22Rv1 (cell line): ENCODE results near the gene ZNF784.

Experiments used
- CTCF ChIP-seq: fragments of 450-650 bp; IDR thresholded peaks from 2 replicates; pipeline ENCODE4 v1.5.1; 2017; ENCODE audit warnings: mild to moderate bottlenecking
- ZFX ChIP-seq: fragments of 450-650 bp; IDR thresholded peaks from 2 replicates; pipeline ENCODE4 v1.6.1; 2017; ENCODE audit warnings: antibody characterized with exemption, borderline replicate concordance

- TF ChIP-seq CTCF (no peak), ZFX (no peak)
These were observed 47.6 kb downstream of the ZNF784 start for GRCh38 chr19:55576746-55577145.
